CMK (cell line): ENCODE measurements around the gene MAP2.

Source experiments
- DNase-seq: peaks from one replicate; pipeline ENCODE4 v3.0.0-alpha.2; 2010; ENCODE audit warnings: low read depth

MAP2 gene, protein sequence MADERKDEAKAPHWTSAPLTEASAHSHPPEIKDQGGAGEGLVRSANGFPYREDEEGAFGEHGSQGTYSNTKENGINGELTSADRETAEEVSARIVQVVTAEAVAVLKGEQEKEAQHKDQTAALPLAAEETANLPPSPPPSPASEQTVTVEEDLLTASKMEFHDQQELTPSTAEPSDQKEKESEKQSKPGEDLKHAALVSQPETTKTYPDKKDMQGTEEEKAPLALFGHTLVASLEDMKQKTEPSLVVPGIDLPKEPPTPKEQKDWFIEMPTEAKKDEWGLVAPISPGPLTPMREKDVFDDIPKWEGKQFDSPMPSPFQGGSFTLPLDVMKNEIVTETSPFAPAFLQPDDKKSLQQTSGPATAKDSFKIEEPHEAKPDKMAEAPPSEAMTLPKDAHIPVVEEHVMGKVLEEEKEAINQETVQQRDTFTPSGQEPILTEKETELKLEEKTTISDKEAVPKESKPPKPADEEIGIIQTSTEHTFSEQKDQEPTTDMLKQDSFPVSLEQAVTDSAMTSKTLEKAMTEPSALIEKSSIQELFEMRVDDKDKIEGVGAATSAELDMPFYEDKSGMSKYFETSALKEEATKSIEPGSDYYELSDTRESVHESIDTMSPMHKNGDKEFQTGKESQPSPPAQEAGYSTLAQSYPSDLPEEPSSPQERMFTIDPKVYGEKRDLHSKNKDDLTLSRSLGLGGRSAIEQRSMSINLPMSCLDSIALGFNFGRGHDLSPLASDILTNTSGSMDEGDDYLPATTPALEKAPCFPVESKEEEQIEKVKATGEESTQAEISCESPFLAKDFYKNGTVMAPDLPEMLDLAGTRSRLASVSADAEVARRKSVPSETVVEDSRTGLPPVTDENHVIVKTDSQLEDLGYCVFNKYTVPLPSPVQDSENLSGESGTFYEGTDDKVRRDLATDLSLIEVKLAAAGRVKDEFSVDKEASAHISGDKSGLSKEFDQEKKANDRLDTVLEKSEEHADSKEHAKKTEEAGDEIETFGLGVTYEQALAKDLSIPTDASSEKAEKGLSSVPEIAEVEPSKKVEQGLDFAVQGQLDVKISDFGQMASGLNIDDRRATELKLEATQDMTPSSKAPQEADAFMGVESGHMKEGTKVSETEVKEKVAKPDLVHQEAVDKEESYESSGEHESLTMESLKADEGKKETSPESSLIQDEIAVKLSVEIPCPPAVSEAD (N-terminal part only)

DNA sequence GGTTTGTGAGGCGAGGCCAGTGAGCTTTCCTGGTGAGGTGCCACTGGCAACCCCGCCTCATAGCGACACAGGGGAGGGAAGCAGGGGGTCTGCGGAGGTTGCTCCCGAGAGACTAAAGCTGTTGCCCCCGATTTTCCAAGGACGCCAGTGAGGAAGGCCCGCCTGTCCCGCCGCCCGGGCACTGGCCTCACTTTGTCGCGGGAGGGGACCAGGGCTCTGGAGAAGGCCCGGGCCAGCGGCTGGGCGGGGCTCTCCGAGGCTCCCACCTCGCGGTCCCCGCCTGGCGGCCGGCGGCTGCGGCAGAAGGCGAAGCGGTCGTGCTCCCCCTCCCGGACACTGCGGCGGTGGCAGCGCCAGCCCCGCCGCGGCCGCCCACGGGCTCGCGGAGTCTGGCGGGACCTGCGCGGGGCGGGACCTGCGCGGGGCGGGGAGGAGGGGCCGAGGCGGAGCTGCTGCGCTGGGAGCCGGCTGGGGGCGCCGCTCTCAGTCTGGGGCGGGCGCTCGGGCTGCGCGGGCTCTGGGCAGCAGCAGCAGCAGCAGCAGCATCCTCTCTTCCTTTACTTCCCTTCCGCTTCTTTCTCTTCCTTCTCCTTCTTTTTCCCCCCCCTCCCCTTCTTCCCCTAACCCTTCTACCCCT, at the start of gene MAP2:
TSS of gene MAP2 (plus strand) at position 486 of the 637 bp plus-strand sequence. CDS start 229,124 bp downstream, outside the sequence.
- DNase-seq: peak; percentile 4

DNA sequence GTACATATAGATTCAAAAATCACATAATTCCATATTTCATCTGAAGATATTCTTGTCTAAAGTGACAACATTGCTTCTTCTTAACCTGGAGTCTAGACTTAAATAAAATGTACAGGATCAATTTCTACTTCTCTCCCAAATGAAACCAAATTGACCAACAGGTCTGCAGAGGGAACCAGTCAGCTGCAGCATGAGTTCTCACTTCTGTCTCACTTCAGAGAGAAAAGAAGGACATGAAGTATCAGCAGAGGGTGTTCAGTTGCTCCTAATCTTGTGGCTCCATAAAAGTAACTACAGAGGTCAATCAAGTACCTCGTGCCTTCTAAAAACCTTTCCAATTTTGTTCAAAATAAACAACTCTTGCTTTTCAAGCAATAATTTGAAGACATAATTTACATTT, 47.2 kb upstream of the MAP2 start:
- no peak for DNase-seq

DNA sequence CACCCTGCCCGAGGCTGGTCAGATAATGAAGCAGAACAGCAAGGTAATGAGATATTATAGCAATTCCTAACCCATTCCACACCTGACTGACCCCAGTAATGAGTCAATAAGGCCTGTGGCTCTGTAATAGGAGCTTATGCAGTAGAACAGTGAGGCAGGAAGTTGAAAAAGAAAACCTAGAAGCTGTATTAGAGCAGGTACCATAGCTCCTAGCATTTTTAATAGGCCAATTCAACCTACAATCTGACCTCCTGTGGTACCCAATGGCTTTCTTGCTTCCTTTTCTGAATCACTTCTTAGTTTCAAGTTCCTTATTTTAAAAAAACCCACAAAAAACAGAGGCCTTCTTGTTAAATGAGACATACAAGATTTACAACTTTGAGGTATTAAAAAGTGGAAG, 43.6 kb upstream of the MAP2 start:
- DNase-seq: no peak

DNA sequence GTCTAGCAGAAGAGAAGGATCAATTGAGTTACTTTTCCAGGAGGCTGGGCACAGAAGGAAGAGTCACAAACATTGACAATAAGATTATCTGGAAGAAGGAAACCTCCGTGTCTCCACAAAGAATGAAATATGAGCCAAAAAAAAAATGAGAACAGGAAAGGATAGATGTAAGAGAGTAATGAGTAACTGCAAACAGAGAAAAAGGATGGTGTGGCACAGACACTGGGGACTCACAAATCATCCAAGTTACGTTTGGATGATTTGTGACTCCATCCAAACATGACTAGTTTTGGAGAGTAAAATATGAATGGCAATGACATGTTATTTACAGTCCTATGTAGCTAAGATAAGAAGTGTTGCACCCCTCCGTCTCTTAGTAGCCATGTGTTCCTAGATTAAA, 42.8 kb upstream of the MAP2 start:
- no peak for DNase-seq

DNA sequence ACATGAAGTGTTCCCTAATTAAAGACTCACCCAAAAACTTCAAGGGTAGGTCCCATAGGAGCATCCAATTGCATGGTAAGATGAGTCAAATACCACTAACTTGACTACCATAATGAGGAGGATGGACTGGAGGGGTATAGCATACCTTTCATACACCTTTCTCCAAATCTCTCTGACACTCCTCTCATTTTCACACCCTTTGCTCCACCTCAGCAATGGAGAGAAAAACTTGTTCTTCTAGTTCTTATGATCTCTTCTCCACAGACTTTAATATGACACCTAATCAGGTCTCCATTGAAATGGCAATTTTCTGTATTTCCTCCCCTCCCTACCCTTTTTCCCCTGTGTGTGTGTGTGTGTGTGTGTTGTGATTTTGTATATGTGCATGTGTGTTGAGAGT, 41.1 kb upstream of the MAP2 start:
- no peak for DNase-seq

DNA sequence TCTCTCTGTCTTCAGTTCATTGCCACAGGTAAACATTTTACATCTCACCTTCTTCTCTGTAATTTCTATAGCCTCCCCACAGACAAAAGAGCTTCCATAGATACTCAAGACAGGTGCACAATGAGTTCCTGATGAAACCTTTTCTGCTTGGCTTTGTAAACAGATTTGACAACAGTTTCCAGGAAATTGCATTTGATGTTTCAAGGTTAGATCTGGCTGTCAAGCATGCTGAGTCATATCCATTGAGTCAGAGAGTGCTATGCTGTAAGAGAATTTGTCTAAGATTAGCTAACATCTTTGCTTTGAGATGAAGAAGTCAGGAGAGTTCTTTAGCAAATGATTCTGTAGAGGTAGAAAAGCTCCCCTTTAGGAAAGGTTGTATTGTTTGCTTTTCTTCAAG, 40.6 kb upstream of the MAP2 start:
- DNase-seq: no peak

DNA sequence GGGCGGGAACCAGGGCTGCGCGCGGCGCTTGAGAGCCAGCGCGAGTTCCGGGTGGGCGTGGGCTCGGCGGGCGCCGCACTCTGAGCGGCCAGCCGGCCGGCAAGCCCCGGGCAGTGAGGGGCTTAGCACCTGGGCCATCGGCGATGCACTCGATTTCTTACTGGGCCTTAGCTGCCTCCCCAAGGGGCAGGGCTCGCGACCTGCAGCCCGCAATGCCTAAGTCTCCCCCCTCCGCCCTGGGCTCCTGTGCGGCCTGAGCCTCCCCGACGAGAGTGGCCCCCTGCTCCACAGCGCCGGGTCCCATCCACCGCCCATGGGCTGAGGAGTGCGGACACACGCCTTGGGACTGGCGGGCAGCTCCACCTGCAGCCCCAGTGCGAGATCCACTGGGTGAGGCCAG, 36.5 kb upstream of the MAP2 start:
- no peak for DNase-seq

DNA sequence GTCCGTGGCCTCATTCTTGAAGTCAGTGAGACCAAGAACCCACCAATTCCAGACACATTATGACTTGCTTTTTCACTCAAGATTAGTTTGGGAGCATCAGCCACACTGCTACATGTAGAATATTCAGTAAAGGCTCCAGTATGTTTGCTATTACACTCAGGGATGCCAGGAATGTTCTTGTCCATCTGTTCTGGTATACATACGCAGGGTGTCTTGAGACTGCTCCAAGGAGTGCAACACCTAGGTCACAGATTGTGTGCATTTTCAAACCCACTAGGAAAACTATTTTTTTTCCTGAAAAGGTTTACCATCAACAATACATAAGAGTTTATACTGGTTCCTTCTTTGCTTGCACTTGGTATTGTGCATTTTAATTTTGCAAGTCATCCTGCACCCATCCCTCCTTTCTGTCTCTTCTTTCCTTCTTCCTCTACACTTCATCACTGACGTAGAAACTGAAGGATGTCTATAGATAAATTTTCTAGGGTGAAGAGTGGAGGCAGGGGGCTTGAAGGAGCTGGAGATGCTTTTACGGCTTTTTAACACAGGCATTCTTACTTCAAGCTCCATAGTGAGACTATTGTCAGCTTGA, 35.3 kb upstream of the MAP2 start:
- no peak for DNase-seq

DNA sequence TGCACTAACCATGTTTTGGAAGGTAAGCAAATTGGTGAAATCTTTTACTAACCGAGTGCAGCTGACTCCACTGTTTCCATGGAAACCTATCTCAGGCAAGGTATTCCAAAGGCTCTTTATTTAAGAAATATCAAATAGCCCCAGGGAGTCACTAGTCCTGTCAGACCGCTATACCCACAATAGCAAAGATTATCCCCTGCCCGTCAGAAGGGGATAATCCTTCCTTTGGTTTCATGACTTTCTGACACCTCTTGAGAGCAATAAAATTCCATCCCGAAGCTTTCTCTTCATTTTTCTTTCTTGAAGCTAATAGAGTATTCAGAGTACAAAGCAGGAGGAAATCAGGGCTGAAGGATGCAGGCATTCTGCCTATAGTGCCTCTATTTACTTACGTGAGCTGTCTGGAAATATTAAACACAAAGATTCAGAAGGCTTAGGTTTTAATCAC, 34.7 kb upstream of the MAP2 start:
- no peak for DNase-seq

DNA sequence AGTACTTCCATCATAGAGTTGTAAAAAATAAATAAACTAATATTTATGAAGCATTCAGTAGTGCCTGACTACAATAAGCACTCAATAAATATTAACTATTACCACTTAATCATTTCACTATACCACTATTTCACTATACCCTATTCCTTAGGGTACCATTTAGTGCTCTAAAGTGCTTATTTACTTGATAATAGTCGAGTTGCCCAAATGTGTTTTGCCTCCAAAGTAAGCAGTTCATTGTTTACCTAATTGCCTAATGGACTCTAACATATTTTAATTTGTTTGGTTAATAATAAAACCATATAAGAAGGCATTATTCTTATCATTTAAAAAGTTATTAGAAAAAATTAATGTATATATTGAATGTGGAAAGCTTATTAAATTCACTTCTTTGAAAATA, 33.0 kb upstream of the MAP2 start:
- DNase-seq: no peak

DNA sequence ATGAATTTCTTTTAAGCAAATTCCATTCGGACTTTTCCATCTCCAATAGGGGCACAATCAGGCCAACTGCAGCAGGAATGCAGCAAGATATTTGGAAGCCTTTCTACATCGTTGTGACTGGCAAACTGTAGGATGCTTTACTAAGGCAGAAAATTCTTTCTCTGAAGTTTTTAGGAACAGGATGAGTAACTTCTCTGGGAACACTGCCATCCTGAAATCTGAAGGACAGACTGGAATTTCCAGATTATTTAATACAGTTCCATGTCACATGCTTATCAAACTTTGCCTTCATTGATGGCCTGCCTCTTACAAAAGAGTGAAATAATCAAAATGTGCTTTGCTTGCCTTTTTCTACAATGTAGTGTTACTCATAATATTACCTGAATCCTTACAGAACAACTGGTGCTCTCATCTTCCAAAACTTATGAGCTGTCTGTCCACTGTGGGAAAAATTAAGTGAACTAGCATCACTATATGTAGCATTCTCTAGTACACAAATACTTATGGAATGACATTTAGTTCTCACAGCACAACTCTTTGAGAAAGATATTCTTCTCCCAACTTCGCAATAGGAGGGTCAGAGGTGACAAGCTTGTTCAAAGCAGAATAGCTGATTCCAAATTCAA, 32.0 kb upstream of the MAP2 start:
- no peak for DNase-seq

DNA sequence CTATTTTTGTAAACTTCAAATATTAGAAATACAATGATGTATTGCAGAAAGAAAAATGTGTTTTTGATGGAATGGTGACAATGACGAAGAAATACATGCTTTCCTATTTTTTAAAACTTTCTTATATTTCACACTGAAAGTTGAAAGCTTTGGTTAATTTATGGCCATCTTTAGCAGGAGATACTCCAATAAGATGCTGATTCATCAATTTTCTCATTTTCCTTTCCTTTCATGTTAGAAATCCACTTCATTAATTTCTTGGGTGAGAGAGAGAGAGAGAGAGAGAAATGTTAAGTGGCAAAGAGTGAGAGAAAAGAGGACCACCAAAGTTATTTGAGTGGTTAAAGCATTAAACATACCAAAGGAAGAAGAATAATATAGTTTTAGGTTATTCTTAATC, 28.6 kb upstream of the MAP2 start:
- no peak for DNase-seq

DNA sequence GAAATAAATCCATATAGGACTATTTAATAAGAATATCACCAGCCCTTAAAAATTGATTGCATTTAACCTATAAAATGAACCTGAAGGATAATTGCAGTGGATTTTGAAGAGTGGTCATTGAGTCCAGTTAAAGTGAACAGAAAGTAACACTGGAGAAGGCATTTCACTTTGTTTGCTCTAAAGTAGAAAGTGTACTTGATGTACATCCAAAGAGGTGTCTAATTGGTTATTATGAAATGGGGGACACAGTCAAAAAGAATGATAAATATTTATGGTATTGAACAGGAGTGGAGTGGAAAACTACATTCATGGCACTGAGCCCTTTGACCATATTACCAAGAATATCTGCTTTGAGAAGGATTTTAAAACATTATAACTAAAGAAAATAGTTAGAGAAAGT, 28.2 kb upstream of the MAP2 start:
- DNase-seq: no peak

DNA sequence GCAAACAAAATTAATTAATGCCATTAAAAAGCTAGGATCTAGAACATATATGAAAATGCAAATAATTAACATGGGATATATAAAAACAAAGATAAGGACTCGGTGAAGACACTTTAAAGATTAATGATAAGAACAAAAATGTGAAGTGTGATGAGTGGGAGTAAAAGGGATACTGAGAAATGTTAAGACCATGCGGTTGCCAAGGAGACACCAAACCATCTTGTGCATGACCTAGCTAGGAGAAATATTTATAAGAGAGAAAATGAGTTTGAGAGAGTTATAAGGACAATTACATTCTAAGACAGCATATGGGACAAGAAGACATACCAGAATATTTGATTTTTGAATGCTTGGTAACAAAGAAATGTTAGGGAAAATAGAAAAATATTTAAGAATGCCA, 25.4 kb upstream of the MAP2 start:
- DNase-seq: no peak

DNA sequence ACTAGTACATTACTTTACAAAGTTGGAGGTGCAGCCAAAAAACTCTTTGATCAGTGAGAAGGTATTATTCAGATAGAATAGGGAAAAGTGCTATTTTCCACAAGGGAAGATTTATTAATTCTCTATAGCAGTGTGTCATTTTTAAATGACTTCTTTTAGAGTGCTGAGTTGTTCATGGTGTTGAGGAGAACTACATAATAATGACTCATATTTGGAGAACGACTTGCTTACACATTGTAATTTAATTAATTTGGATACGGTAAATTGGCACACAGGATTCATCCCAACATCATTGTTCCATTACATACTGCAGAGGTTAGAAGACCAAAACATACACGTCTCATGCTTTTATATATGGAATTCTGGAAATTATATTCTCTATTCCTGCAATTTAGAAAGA, 22.1 kb upstream of the MAP2 start:
- no peak for DNase-seq

DNA sequence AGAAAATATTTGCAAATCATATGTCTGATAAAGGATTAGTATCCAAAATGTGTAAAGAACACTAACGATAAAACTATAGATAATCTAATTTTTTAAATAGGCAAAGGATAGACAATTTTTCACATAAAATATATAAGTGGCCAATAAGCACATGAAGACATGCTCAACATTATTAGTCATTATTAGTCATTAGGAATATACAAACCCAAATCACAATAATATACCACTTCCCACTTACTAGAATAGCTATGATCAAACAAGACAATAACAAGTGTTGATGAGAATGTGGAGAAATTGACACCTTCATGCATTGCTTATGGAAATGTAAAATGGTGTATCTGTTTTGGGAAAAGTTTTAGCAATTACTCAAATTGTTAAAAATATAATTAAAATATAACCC, 12.6 kb upstream of the MAP2 start:
- no peak for DNase-seq

DNA sequence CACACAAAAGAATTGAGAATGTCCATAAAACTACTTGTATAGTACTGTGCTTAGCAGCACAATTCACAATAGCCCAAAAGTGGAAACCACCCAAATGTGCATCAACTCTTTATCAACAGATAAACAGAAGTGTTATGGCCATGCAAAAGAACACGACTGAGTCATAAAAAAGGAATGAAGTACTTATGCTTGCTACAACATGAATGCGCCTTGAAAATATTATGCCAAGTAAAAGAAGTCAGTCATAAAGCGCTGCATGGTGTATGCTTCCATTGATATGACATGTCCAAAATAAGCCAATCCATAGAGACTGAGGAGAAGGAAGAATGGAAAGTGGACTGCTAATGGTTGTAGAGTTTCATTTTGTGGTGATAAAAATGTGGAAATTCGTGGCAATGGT, 12.1 kb upstream of the MAP2 start:
- DNase-seq: no peak

DNA sequence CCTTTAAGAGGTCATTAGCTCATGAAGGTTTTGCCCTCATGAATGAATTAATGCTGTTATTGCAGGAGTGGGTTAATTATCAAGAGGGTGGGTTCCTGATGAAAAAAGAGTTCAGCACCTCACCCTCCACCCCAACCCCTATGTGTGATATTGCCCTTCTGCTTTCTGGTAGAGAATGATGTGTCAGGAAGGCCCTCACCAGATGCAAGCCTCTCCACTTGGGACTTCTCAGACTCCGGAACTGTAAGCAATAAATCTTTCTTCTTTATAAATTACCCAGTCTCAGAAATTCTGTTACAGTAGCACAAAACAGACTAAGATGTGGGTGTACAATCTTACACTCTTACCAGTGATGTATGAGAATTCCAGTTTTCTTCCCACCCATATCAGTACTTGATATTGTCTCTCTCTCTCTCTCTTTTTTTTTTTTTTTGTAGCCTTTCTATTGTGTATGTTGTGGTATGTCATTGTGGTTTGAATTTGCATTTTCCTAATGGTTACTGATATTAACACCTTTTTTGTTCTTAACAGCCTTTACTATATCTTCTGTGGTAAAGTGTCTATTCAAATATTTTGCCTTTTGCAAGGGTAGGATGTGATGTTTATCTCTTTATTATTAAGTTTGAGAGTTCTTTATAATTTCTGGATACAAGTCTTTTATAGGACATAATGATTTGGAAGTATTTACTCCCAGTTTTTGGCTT, 10.4 kb upstream of the MAP2 start:
- no peak for DNase-seq

DNA sequence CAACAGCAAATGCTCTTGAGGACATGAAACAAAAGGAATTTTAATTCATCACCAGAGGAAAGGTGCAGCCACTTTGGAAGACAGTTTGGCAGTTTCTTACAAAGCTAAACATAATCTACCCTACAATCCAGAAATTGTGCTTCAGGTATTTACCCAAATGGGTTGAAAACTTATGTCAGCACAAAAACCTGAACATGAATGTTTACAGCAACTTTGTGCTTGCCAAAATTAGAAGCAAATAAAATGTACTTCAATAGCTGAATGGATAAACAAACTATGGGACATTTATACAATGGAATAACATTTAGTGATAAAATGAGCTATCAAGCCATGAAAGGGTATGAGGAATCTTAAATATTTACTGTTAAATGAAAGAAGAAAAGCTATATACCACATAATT, 6.9 kb upstream of the MAP2 start:
- DNase-seq: no peak

DNA sequence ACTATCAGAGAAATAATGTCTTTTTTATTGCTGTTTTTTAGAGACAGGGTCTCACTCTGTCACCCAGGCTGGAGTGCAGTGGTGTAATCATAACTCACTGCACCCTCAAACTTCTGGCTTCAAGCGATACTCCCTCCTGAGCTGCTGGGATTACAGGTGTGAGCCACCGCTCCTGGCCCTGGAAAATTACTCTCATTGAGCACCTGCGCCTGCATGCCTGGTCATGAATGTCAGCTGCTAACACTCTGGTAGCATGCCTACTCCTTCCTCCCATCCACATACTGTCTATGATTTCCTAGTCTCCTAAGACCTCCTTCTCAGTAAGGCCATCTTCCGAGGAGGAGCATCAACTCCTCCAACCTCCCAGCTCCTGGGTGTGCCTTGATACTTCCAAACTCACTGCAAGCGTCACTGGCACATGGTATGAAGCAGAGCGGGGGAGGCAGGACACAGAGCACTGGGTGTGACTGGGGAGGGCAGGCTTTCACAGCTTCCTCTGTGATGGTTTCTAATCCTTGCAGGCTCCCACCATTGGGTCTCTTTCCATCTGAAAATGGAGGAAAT, 1.6 kb upstream of the MAP2 start:
- DNase-seq: no peak
